Measurements from ENCODE around the gene HEATR5A. TPM values are rescaled to one million over a fixed set of nuclear protein-coding genes. Genes with fewer than 3 reads are reported as not detected.
A peak's percentile ranks its signal among the peaks of the same experiment; 100 is the strongest.
"Not testable (repeated sequence)": the region's sequence is repeated elsewhere in the genome, so short reads cannot be mapped to it uniquely, and the experiment has no call there.

Gene HEATR5A
- total RNA-seq, 1 donor from 2014 or later, result 46.3 TPM

DNA sequence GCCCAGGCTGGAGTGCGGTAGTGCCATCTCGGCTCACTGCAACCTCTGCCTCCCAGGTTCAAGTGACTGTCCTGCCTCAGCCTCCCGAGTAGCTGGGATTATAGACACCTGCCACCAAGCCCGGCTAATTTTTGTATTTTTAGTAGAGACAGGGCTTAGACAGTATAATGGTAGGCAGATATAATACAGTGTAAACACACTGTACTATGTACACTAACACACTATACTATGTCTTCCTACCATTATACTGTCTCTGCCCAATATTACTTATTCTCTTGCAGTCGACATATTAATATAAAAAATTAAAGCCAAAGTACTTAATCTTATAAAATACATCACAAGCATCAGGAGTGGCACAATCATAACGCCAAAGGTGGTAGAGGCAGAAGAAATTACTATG, 21.9 kb upstream of the HEATR5A start:
- intact Hi-C loops (cut with DNase I), result no loop called here
- Histone ChIP-seq H3K9me3 (no peaks in the 10 kb centered on the region), H3K36me3 (no peaks in the 10 kb centered on the region), H3K4me1 (no peaks in the 10 kb centered on the region), H3K4me3 (no peak overlapping the region), H3K27me3 (no peaks in the 10 kb centered on the region), H3K27ac (no peak overlapping the region)
- no peak for DNase-seq
- no peak for ATAC-seq
- TF ChIP-seq, protein P1, sequence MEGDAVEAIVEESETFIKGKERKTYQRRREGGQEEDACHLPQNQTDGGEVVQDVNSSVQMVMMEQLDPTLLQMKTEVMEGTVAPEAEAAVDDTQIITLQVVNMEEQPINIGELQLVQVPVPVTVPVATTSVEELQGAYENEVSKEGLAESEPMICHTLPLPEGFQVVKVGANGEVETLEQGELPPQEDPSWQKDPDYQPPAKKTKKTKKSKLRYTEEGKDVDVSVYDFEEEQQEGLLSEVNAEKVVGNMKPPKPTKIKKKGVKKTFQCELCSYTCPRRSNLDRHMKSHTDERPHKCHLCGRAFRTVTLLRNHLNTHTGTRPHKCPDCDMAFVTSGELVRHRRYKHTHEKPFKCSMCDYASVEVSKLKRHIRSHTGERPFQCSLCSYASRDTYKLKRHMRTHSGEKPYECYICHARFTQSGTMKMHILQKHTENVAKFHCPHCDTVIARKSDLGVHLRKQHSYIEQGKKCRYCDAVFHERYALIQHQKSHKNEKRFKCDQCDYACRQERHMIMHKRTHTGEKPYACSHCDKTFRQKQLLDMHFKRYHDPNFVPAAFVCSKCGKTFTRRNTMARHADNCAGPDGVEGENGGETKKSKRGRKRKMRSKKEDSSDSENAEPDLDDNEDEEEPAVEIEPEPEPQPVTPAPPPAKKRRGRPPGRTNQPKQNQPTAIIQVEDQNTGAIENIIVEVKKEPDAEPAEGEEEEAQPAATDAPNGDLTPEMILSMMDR (IDR thresholded peaks at IDR 0.05), result no peak

DNA sequence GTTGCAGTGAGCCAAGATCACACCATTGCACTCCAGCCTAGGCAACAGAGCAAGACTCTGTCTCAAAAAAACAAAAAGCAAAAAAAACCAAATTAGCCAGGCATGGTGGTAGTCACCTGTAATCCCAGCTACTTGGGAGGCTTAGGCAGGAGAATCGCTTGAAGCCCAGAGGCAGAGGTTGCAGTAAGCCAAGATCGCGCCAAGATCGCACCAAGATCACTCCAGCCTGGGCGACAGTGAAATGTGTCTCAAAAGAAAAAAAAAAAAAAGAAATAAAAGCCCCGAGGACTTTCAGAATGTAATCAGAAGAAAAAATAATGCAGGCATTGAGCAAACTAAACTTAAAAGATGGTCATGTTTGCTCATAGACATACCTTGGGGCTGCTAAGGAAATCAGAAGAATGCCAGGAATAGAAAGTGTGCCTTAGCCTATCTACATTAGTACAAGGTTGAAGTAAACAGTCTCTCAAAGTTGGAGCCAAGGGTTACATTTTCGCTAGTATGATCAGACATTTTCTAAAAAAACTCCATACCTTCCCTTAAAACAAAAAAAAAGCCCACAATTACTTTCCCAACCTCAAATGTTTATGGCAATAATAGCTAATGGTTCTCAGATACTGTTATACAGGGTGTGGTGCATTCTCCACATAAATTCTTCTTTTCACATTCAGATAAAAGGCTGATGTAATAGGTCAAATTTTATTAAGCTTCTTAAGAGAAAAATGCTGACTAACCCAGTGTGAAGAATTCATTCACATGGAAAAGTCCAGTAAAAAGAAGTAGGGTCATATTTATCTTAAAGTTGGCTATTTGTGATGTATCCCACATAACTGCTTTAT, 21.1 kb upstream of the HEATR5A start:
- Histone ChIP-seq H3K4me1 (no peaks in the 10 kb centered on the region), H3K4me3 (no peak overlapping the region), H3K9me3 (no peaks in the 10 kb centered on the region), H3K27ac (peak overlapping the region; percentile 44), H3K36me3 (no peaks in the 10 kb centered on the region), H3K27me3 (no peaks in the 10 kb centered on the region)
- peak; percentile 35 for ATAC-seq
- no peak for DNase-seq
- intact Hi-C loops (cut with DNase I), result no loop called here
- TF ChIP-seq, protein P1 (IDR thresholded peaks at IDR 0.05), result no peak

DNA sequence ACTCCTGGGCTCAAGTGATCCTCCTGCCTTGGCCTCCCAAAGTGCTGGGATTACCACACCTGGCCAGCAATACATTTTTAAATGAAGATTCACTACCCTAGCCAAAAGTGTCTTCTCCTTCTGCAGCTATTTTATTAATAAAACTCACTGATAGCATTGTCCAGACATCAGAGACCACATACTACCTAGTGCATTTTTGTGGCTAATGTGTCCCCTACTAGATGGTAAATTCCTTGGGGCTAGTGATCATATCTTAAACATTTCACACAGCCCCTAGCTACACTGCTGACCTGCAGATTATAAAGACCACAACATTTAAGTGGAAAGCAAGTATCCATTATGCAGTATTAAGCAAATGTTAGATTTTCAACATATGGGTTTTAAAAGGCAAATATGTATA, 19.9 kb upstream of the HEATR5A start:
- Histone ChIP-seq H3K4me3 (no peak overlapping the region), H3K36me3 (no peaks in the 10 kb centered on the region), H3K27ac (no peak overlapping the region), H3K4me1 (no peaks in the 10 kb centered on the region), H3K27me3 (no peaks in the 10 kb centered on the region), H3K9me3 (no peaks in the 10 kb centered on the region)
- ATAC-seq (no peak), DNase-seq (no peak)
- TF ChIP-seq, protein P1 (IDR thresholded peaks at IDR 0.05), result no peak
- intact Hi-C loops (cut with DNase I), result no loop called here

DNA sequence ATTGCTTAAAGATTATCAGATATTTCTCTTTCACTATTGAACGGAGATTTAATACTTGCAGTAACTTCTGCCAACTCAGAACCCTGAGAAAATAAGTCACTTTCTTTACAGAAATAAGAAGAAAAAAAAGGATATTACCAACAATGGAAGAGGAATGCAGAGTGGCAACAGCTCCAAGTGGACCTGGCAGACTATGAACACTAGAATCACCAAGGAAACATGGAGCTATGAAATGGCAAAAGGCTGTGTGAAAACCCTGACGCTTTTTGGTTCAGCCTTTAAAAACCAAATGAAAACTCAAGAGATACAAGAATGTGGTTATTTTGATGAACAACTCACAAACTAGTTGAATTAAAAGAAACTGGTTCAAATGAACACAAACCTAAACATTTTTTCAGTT, 19.2 kb upstream of the HEATR5A start:
- no peak overlapping the region for H3K27ac ChIP-seq
- no peak for DNase-seq

DNA sequence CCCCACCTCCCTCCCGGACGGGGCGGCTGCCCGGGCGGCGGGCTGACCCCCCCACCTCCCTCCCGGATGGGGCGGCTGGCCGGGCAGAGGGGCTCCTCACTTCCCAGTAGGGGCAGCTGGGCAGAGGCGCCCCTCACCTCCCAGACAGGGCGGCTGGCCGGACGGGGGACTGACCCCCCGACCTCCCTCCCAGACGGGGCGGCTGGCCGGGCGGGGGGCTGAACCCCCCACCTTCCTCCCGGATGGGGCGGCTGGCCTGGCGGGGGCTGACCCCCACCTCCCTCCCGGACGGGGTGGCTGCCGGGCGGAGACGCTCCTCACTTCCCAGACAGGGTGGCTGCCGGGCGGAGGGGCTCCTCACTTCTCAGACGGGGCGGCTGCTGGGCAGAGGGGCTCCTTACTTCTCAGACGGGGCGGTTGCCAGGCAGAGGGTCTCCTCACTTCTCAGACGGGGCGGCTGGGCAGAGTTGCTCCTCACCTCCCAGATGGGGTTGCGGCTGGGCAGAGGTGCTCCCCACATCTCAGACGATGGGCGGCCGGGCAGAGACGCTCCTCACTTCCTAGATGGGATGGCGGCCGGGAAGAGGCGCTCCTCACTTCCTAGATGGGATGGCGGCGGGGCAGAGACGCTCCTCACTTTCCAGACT, 16.8 kb upstream of the HEATR5A start:
- H3K36me3 ChIP-seq; H3K27me3 ChIP-seq; intact Hi-C loops (cut with DNase I); H3K27ac ChIP-seq; DNase-seq; ATAC-seq; H3K9me3 ChIP-seq; H3K4me3 ChIP-seq; H3K4me1 ChIP-seq: not testable (repeated sequence)

More for the DNA sequence above, 19.2 kb upstream of the HEATR5A start:
- Histone ChIP-seq H3K4me3 (no peak overlapping the region), H3K36me3 (no peaks in the 10 kb centered on the region), H3K9me3 (no peaks in the 10 kb centered on the region), H3K4me1 (no peaks in the 10 kb centered on the region), H3K27me3 (no peaks in the 10 kb centered on the region)
- no peak for ATAC-seq
- intact Hi-C loops (cut with DNase I), result no loop called here
- TF ChIP-seq, protein P1 (IDR thresholded peaks at IDR 0.05), result no peak

DNA sequence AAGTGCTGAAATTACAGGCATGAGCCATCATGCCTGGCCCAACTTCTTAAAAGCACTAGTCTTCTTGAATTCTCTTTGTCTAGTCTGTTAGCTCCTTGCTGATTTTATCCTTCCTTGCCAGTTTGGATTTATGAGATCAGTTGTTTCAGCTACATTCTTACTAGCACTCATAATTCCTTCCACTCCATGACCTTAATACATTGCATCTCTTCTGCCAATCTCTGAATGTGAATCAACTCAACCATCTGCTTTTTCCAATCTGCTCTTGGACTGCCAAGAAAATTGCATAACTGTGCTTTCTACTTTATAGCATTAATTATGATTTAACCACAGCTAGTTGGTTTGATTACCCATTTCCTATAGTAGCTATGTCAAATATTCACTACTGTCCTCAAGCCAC, 14.9 kb upstream of the HEATR5A start:
- no peaks in the 10 kb centered on the region for H3K36me3 ChIP-seq
- H3K4me3 ChIP-seq, result no peak overlapping the region
- no peaks in the 10 kb centered on the region for H3K4me1 ChIP-seq
- DNase-seq (no peak), ATAC-seq (no peak)
- no peaks in the 10 kb centered on the region for H3K9me3 ChIP-seq
- H3K27me3 ChIP-seq, result no peaks in the 10 kb centered on the region
- intact Hi-C loops (cut with DNase I), result no loop called here
- no peak overlapping the region for H3K27ac ChIP-seq
- TF ChIP-seq, protein P1 (IDR thresholded peaks at IDR 0.05), result no peak

Data from upper lobe of right lung (tissue), 1 donor.